ENCODE data around the gene CTSS. TPM values are rescaled to one million over a fixed set of nuclear protein-coding genes. Genes with fewer than 3 reads are reported as not detected.
"Not testable (repeated sequence)": the region's sequence is repeated elsewhere in the genome, so short reads cannot be mapped to it uniquely, and the experiment has no call there.

The CTSS gene
- total RNA-seq, 1 donor from 2014 or later, result 4.4 TPM

DNA sequence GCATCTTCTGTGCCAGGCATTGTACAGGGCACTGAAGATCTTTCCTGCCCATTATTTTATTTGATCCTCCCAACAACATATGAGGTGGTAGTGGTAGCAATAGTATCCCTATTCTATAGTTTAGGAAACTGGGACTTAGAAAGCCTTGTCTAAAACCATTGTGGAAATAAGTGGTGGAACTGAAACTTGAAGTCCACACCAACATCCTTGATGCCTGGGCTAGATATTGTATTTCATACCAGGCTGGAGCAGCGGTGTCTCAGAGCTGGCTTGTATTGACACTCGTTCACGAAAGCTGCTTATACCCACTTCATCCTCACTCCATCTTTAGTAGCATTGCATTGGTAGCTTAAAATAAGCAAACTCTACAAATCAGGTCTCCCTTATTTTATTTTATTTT lies 9.7 kb upstream of the CTSS start:
- TF ChIP-seq, protein P1, sequence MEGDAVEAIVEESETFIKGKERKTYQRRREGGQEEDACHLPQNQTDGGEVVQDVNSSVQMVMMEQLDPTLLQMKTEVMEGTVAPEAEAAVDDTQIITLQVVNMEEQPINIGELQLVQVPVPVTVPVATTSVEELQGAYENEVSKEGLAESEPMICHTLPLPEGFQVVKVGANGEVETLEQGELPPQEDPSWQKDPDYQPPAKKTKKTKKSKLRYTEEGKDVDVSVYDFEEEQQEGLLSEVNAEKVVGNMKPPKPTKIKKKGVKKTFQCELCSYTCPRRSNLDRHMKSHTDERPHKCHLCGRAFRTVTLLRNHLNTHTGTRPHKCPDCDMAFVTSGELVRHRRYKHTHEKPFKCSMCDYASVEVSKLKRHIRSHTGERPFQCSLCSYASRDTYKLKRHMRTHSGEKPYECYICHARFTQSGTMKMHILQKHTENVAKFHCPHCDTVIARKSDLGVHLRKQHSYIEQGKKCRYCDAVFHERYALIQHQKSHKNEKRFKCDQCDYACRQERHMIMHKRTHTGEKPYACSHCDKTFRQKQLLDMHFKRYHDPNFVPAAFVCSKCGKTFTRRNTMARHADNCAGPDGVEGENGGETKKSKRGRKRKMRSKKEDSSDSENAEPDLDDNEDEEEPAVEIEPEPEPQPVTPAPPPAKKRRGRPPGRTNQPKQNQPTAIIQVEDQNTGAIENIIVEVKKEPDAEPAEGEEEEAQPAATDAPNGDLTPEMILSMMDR (IDR thresholded peaks at IDR 0.05), result no peak
- no peaks in the 10 kb centered on the region for H3K27me3 Mint-ChIP-seq (ENCODE audit: unreplicated experiment)
- H3K4me1 Mint-ChIP-seq (ENCODE audit: unreplicated experiment), result no peaks in the 10 kb centered on the region
- H3K9me3 Mint-ChIP-seq (ENCODE audit: unreplicated experiment), result no peaks in the 10 kb centered on the region
- H3K27ac Mint-ChIP-seq (ENCODE audit: unreplicated experiment), result no peak overlapping the region
- no peak for DNase-seq (ENCODE audit: extremely low spot score, unreplicated experiment)
- no peaks in the 10 kb centered on the region for H3K36me3 Mint-ChIP-seq (ENCODE audit: unreplicated experiment)
- H3K4me3 Mint-ChIP-seq (ENCODE audit: unreplicated experiment), result no peak overlapping the region

DNA sequence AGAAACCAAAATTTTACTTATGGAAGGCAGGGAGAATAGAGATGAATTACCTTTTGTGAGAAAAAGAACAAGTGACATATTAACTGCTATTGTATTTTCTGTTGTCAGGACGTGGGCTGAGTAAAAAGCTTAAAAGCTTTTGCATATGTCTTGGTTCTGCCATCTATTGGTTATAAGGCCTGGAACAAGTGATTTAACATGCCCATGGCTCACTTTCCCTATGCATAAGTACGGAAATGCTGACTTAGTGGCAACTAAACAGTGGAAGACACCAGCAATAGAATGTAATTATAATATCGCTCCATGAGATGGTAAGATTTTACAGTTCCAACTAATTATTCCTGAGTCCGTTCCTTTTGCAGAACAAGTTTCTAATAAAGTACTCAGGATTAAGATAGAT lies 6.7 kb upstream of the CTSS start:
- H3K36me3 Mint-ChIP-seq (ENCODE audit: unreplicated experiment), result no peaks in the 10 kb centered on the region
- H3K9me3 Mint-ChIP-seq (ENCODE audit: unreplicated experiment), result no peaks in the 10 kb centered on the region
- H3K4me3 Mint-ChIP-seq (ENCODE audit: unreplicated experiment), result no peak overlapping the region
- no peak overlapping the region for H3K27ac Mint-ChIP-seq (ENCODE audit: unreplicated experiment)
- no peak for DNase-seq (ENCODE audit: extremely low spot score, unreplicated experiment)
- no peaks in the 10 kb centered on the region for H3K4me1 Mint-ChIP-seq (ENCODE audit: unreplicated experiment)
- H3K27me3 Mint-ChIP-seq (ENCODE audit: unreplicated experiment), result no peaks in the 10 kb centered on the region
- TF ChIP-seq, protein P1 (IDR thresholded peaks at IDR 0.05), result no peak

DNA sequence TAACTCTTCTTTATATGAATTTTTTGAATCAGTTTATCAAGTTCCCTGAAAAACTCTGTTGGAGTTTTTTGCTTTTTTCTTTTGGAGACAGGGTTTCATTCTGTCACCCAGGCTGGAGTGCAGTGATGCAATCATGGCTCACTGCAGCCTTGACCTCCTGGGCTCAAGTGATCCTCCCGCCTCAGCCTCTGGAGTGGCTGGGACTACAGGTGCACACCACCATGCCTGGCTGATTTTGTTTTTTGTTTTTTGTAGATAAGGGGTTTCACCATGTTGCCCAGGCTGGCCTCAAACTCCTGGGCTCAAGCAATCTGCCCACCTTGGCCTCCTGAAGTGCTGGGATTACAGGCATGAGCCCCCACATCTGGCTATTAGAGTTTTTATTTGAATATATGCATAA lies 2.1 kb upstream of the CTSS start:
- H3K27ac Mint-ChIP-seq (ENCODE audit: unreplicated experiment); DNase-seq (ENCODE audit: extremely low spot score, unreplicated experiment); H3K36me3 Mint-ChIP-seq (ENCODE audit: unreplicated experiment); H3K27me3 Mint-ChIP-seq (ENCODE audit: unreplicated experiment); H3K9me3 Mint-ChIP-seq (ENCODE audit: unreplicated experiment); H3K4me3 Mint-ChIP-seq (ENCODE audit: unreplicated experiment): not testable (repeated sequence)
- peaks cover 19% of the 10 kb centered on the region for H3K4me1 Mint-ChIP-seq (ENCODE audit: unreplicated experiment)

DNA sequence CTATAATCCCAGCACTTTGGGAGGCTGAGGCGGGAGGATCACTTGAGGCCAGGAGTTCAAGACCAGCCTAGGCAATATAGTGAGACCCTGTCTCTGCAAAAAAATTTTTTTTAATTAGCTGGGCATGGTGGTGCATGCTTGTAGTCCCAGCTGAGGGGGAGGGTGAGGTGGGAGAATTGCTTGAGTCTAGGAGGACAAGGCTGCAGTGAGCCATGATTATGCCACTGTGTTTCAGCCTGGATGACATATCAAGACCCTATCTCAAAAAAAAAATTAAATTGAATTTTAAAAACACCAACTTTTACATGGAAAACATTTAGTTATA lies 361 bp upstream of the CTSS start:
- not testable (repeated sequence) for H3K4me3 Mint-ChIP-seq (ENCODE audit: unreplicated experiment); DNase-seq (ENCODE audit: extremely low spot score, unreplicated experiment); H3K9me3 Mint-ChIP-seq (ENCODE audit: unreplicated experiment); H3K27me3 Mint-ChIP-seq (ENCODE audit: unreplicated experiment); H3K36me3 Mint-ChIP-seq (ENCODE audit: unreplicated experiment)
- H3K27ac Mint-ChIP-seq (ENCODE audit: unreplicated experiment), result peak overlapping the region; percentile 81
- peaks cover 19% of the 10 kb centered on the region for H3K4me1 Mint-ChIP-seq (ENCODE audit: unreplicated experiment)

DNA sequence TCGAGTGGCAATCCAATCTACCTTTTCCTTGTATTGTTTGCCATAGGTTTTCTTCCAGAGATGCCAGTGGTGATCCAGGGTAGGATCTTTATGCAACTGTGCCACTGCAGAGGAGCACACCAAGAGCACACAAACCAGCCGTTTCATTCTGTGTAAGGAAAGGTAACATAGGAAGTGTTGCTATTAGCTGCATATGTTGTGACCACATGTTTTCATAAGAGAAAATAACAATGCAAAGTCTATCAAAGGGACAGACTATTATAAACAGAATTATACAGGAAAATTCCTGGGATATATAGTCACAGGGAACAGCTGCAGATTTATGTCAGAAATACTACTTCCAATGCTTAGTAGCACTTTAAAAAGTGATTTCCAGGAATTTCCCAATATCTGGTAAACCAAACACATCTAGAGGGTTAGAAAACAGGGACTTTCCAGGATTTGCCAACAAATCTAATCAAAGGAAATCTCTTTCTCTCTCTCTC lies 919 bp downstream of the CTSS start:
- Mint-ChIP-seq H3K27ac (ENCODE audit: unreplicated experiment) (peak overlapping the region; percentile 81), H3K4me1 (ENCODE audit: unreplicated experiment) (peaks cover 19% of the 10 kb centered on the region), H3K27me3 (ENCODE audit: unreplicated experiment) (no peaks in the 10 kb centered on the region), H3K9me3 (ENCODE audit: unreplicated experiment) (peaks cover 6% of the 10 kb centered on the region), H3K4me3 (ENCODE audit: unreplicated experiment) (peak overlapping the region; percentile 64), H3K36me3 (ENCODE audit: unreplicated experiment) (no peaks in the 10 kb centered on the region)
- DNase-seq (ENCODE audit: extremely low spot score, unreplicated experiment), result no peak
- TF ChIP-seq, protein P1 (IDR thresholded peaks at IDR 0.05), result no peak

DNA sequence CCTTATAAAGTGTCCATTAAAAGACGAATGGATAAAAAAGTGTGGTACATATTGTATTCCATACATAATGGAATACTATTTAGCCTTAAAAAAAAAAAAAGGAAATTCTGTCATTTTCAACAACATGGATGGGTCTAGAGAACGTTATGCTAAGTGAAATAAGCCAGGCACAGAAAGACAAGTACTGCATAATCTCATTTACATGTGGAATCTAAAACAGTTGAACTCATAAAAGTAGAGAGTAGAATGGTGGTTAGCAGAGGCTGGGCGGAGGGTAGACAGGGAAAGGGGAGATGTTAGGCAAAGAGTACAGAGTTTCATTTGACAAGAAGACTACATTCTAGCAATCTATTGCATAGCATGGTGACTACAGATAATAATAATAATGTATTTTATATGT lies 2.6 kb downstream of the CTSS start:
- peaks cover 6% of the 10 kb centered on the region for H3K9me3 Mint-ChIP-seq (ENCODE audit: unreplicated experiment)
- no peak for DNase-seq (ENCODE audit: extremely low spot score, unreplicated experiment)
- H3K27ac Mint-ChIP-seq (ENCODE audit: unreplicated experiment), result no peak overlapping the region
- H3K4me1 Mint-ChIP-seq (ENCODE audit: unreplicated experiment), result peaks cover 19% of the 10 kb centered on the region
- H3K27me3 Mint-ChIP-seq (ENCODE audit: unreplicated experiment), result no peaks in the 10 kb centered on the region
- H3K36me3 Mint-ChIP-seq (ENCODE audit: unreplicated experiment), result no peaks in the 10 kb centered on the region
- TF ChIP-seq, protein P1 (IDR thresholded peaks at IDR 0.05), result no peak
- no peak overlapping the region for H3K4me3 Mint-ChIP-seq (ENCODE audit: unreplicated experiment)

Measured in osteocyte (in vitro differentiated cells).